HUDEP-2 (cell line): ENCODE data around the gene ADAMTS15.

Experiments
- DNase-seq, 76 experiments: peaks; one replicate each; lab custom pipeline; 2025; ENCODE audit not compliant: unreplicated experiment in 76 of 76; lab: John Stamatoyannopoulos, UW

Gene ADAMTS15

DNA sequence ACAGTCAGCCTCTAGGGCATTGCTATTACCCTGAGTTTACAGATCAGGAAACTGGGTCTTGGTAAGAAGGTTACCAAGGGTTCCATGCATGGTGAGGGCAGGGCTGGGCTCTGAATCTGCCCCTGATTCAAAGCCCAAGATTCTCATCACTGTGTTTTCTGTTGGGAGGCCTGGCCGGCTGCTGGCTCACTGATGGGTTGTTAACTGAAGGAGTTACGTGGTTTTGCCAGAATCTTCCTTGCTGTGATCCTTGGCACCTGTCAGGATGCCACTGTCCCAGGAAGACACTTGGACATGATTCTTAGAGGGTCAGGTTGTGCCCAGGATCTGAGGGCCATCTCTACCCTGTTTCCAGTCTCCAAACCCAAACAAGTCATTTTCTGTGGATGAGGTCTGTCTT, 61.5 kb downstream of the ADAMTS15 start:
- DNase-seq, result no peak

DNA sequence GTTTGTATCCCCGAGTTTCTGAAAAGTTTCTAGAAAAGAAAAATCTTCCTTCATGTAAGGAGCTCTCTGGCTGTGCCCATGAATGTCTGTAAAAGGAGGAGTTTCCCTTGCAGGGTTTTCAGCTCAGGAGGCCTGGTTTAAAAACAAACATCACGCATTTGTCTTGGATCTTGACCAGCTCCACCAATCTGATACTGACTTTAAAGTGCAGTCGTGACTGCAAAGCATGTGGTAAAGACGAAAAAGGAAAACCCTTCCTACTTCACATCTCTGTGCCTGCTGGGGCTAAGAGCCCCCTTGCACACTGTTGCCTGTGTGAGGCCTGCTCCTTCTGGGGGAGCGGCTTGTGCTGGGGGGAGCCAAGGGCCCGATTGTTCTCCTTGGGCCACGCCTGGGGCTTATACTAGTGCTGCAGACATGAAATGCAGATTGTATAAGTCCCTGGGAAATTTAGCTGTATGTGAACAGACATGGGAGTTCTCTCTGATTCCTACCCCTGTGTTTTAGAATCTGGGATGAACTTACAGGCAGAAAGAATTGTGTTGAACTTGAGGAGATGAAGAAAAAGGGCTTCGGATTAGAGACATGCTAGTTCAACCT, 62.1 kb downstream of the ADAMTS15 start:
- no peak for DNase-seq

DNA sequence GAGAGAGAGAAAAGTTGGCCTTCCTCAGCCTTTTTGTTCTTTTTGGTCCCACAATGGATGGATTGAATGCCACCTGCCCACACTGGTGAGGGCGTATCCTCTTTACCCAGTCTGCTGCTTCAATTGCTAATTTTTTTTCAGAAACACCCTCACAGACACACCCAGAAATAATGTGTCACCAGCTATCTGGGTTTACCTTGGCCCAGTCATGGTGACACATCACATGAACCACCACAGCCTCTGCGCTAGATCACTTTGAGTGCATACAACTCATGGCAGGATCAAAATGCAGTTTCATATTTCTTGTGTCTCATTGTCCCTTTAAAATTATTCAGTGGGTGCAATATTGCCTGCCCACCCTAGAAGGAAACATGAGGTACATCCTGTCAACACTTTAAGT, 63.3 kb downstream of the ADAMTS15 start:
- peak in 4 of 76 experiments; percentile 0 to 7 (median 3) for DNase-seq

DNA sequence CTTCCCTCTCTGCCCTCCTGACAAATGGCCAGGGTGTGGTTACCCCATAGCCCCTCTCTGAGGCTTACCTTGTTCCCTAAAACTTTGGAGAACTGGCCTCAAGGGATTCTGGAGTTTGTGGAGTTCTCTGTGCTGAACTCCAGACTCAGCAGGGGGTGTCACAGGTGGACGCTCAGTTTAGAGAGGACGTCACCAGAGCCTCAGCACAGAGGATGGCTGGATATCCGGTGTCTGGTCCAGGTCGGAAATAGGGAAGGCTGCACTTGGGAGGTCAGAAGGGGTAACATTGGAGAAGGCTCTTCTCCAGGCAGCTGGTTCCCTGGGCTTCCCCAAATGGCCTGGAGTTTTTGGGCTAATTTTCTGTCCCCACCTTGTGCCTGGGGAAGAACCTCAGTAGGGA, 64.2 kb downstream of the ADAMTS15 start:
- DNase-seq, result no peak

DNA sequence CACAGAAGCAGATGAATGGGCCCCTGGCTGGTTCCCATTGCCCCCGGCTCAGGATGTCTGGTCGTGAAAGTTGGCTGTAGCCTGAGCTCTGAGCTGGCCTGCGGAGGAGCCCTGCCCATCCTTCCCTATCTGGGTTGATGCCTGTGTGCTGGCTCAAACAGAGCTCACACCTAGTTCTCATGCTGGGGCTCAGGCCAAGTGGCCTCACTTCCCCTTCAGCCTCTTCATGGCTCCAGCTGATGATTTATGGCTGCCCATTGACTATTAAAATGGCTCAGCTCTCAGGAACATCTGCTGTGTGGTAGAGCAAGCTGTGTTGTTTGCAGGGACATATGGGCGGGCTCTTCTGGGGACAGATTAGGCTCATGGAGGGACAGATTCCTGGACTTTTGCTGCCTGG, 64.7 kb downstream of the ADAMTS15 start:
- no peak for DNase-seq

DNA sequence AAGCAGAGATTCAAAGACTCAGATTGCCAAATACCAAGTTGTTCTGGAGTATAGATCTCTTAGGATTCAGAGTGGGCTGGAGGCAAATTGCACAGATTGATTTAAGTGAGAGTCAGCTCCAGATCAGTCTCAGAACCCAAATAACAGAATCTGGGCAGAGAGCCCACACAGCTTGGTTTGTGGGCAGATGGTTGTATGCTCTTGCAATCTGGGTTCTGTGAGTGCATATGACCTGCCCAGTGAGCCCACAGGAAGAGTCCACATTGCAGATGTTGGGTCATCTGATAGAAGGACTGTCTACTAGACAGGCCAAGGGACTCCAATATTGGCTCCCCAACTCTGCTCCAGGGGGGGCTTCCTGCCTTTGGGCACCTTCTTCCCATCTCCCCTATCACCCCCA, 65.9 kb downstream of the ADAMTS15 start:
- DNase-seq, result no peak

DNA sequence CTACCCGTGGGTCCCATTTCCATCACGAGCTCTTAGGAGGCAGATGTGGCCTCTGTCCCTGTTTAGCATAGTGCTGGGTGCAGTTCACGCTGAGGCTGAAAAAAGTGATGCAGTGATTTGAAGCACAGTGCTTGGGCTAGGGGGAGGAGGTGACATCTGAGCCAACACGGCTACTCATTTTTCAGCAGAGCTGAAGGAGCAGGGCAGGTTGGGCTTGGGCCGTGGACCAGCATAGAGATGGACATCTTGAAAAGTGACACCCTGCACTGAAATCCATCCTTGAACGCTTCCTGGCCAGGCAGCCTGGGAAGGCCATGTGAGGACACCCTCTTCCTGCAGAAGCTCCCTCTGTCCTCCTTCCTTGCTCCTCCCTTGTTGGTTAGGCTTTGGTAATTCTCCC, 66.4 kb downstream of the ADAMTS15 start:
- no peak for DNase-seq

DNA sequence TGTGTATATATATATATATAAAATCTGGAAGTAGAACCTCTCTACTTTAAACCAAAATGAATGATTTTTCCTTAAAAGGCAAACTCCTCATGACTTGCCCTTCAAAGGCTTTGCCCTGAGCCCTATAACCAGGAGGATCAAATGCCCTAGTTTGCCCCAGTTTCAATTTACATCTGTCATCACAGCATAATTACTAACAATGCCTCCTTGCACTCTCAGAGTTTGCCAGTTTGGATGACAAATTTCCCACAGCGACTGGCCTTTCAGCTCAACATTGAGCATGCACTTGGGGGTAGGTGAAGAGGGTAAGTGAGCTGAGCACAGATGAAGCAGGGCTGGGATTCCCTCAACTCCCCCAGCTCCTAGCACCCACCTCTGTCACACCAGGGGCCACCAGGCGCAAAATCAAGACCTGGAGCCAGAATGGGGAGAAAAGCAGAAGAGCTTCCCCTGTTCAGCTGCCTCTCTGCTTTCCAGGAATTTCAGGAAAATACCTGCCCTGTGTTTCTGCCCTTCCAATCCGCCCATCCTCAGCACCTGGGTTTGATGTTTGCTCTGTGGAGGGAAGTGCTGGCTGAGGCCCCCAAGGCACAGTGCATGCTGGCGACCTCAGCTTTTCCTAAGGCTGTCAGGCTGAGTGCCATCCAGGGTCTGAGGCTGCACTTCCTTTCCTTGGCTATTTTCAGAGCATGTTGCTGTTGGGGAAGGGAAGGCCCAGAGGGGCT, 67.5 kb downstream of the ADAMTS15 start:
- DNase-seq, result no peak

DNA sequence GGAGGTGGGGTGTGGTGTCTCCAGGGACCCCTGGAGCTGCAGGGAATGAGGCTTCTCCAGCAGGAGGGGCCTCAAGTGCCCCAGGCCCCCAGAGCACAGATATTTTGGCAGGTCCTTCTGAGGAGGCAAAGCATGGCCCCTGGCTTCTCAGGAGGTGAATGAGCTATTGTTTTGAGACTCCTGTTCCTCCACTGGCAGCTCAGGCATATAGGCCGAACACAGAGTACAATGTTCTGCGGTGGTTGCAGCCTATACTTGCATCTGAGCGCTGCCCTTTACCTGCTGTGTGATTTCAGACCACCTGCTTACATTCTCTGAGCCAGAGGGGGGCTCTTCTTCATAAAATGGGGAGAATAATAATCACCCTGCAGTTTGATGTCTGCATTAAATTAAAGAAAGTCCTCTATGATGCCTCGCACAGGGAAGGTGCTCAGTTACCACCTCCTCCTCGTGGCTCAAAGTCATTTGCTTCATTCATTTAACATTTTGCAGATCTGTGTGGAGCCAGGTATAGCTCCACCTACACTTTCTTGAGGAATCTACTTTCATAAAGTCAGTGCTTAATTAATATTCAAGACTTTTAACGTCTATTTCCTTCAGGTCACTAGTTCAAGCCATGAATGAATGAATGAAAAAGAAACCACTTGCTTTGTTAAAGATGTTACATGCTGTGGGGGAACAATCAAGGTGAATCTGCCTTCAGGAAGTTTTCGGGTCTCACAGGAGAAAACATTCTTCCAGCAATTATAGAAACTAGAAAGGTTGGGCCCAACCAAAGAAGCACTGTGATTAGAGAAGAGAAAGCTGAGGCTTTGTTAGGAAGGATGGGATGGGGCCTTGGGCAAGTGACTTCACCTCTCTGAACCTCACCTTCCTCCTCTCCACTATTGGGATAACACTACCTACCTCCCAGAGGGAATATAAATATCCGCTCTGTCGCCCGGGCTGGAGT, 68.4 kb downstream of the ADAMTS15 start:
- no peak for DNase-seq

DNA sequence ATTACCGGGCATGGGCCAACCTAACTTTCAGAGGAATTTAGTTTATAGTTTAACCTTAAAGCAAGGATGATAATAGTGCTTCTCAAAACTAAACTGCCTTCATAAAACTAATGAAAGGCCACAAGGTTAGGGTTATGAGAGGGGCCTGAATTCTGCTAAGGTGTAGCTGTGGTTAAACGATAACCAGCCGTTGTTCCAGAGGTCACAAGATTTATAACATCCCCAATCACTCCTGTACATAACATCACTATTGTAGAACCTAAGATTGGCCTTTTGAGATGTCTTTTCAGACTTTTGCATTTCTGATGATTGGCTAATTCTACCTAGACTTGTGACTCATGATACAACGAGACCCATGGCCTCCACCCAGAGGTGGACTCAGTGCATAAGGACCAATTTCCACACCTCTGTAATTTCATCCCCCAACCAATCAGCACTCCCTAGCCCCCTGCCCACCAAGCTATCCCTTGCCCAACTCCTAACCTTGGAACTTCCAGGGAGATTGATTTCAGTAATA, 69.8 kb downstream of the ADAMTS15 start:
- no peak for DNase-seq

DNA sequence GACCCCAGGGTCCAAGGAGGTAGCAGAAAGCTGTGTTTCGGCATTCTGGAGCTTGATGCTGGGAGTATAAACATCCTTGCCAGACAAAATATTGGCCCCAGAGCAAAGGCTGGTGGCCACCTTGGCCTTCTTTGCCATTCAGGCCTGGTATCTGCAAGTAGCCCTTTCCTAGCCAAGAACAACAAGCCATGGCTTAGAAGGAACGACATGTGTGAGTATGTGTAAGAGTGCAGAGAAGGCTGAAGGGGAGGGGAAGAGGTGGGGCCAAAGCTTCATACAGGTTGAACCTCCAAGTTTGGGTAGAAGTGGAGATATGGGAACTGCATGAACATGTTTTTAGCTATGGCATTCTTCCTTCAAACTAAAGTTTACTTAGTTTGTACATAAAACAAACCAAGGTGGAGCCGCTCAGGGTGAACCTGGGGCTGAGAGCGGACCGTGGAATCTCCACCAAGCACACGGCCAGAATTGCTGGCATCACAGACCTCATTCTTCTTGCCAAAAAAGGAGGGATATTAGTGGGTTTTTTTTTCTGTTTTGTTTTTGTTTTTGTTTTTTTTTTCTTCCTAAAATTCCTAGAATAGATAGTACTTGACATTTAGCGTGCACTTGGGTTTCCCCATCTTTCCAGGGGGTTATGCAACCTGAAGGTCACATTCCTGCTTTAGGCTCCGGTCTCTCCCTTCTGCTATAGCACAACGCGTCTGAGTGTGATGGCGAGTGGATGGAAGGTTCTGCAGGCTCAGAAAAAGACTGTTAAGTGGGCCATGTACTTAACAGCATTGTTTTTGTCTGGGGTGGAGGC, 70.9 kb downstream of the ADAMTS15 start:
- DNase-seq, result no peak

DNA sequence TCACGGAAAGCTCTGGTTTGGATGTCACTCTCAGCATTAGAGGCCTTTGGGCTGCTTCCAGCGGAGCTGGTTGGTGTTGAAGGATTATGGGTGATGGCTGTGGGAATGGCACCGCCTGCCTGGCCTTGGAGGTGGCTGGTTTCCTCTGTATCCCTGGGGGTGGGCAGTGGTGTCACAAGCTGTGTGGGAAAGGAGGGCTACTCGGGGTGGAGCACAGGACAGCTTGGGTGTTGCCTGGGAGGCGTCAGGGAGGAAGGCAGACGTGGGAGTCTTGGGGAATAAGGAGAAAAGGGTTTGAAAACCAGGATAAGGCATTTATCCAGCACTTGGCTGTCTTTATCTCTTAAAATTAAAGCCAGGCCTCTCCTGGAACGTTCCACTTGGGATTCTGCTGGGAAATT, 71.8 kb downstream of the ADAMTS15 start:
- no peak for DNase-seq

DNA sequence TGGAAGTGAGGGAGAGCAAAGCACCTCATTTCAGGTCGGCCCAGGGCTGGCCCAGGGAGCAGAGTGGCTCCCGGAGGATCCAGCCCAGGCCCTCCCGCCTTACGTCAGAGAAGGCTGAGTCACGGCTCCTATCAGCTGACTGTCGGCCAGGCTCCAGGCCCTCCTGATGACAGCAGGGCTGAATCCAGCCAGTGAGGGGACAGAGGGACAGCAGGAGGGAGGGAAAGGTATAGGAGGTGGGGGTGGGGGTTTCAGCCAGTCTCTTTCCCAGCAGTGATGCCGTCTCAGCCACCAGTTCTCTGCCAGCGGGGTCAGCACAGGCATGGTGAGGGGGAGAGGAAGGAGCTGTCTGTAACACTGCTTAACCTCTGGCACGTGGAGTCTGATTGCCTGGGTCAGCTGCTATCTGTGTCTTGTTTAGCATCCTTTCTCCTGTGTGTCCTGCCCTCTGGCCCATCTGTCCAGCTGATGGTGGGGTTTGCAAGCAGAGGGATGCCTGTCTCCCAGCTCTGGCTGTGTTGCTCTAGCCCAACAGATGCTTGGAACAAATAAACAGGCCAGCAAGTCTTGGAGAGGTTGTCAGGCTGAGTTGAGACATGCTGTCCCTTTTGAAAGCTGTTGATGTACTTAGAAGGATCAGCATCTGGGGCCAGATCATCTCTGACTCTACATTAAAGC, 74.0 kb downstream of the ADAMTS15 start:
- DNase-seq, result peak in 6 of 76 experiments; percentile 3 to 17 (median 10)

DNA sequence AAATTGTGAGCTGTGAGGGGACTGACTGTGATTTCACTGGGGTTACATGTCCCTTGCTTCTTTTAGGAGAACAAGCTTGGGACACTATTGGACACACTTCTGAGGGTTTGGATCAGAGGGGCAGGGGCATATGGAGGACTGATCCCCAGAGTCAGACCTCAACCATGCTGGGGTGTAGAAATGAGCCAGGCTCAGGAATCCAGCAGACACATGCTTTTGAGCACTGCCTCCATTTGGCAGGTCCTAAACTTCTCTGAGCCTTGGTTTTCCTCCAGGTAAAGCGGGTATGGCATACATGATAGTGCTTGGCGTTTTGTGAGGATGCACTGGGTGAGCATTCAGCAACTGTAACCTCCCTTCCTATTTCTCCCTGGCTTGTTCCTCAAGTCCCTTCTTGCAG, 74.7 kb downstream of the ADAMTS15 start:
- no peak for DNase-seq

DNA sequence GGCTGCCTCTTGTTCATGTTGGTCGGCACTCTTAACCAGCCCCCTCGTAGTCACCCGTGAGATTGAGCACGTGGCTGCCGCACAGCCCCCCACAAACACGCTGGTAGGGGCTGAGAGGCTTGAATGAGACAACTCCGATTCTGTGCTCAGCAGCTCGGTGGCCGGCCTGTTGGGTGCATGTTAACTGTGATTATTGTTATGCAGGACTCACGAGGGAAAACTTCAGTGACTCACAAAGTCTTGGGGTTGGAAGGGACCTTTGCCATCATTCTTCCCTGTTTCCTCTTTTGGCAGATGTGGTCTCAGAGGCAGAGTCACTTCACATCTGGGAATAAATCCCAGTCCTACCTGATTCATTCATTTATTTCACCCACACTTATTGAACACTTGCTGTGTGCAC, 75.2 kb downstream of the ADAMTS15 start:
- DNase-seq, result no peak

DNA sequence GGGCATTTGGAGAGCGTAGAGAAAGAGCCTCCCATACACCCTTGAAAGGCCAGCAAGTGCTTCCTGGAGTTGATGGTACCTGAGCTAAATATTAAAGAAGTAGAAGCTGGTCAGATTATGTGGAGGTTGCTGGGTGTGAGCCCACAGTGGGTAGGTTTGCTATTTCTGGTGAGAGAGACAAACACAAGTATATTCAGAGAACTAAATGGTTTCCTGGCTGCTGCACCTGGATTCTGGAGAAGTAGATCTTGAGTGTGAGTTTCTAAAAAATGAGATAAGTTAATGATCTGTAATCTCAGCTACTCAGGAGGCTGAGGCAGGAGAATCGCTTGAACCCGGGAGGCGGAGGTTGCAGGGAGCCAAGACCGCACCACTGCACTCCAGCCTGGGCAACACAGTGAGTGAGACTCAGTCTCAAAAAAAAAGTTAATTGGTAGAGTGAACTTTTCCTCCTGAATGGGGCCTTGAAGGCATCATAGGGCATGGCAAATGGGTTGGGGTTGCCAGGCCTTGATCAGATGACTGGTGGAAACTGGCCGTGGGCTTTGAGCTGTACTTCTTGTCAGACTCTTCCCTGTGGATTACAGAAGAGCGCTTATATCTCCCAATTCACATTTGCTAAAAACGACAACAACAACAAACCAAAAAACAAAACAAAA, 75.8 kb downstream of the ADAMTS15 start:
- DNase-seq, result no peak

DNA sequence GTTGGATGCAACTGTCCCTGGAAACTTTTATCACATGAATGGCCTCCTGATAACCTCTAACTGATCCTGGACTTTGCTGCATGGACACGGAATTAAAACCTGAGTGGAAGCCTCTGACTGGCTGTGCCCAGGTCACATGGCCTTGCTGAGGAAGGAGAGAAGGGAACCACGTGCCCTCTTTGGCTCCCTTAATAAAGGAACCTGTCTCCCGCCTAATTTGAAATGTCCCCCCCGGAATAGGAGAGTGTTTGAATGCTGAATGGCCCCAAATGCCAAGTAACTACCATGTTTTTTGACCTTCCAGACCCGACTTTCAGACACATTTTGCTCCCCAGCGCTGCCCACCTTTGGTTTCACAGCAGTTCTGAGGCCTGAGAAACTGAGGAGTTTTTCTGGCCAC, 76.9 kb downstream of the ADAMTS15 start:
- no peak for DNase-seq
